ENCODE results near the gene ZNF880. TPM values are rescaled to one million over a fixed set of nuclear protein-coding genes. Genes with fewer than 3 reads are reported as not detected.
A peak's percentile ranks its signal among the peaks of the same experiment; 100 is the strongest.

ZNF880 gene
- total RNA-seq, 4 donors from 2014 or later, result 15.2 to 19.7 (median 15.7) TPM

DNA sequence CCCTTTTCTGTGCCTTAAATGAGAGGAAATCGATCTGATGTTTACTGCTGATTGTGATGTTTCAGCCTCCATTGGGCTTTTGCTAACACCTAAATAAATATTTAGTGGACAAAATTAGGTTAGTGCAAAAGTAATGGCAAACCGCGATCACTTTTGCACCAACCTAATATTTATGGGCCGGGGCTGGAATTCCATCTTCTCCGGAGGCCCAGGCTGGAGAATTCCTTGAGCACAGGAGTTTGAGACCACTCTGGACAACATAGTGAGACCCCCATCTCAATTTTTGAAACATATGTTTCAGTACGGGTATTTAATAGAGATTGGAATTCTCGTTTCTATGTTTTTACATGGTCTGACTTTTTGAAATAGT lies 603 bp downstream of the ZNF880 start:
- TF ChIP-seq CTCF (IDR thresholded peaks at IDR 0.05) (no peak), POLR2A (IDR thresholded peaks at IDR 0.05) (no peak)
- intact Hi-C loops (cut with DNase I; ENCODE audit: low total_unique reads), result no loop called here
- WGBS, 2 donors, result 36 to 38% methylated on average over 7 of the region's 7 CpGs
- peak overlapping the region; percentile 79 for H3K4me3 ChIP-seq (ENCODE audit: low read depth, poor library complexity, severe bottlenecking)
- no peak for DNase-seq (ENCODE audit: low spot score in 2 of 2)

DNA sequence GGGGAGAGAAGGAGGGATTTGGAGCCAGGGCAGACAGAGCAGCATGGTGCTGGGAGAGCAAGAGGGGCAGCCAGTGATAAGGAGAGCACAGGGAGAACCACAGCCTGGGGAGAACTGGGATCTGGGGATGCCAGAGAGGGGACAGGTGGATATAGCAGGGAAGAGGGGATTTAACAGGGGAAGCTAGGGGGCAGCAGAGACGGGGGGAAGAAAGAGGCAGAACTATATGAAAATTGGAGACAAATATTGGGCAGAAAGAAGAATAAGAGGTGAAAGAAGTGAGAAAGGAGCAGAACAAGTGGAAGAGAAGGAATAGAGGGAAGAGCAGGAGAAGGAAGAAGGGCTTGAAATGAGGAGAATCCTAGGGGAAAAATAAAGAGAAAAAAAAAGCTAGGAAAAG lies 21.4 kb downstream of the ZNF880 start:
- 64 to 77% methylated on average over 1 of the region's 1 CpG for WGBS, 2 donors
- intact Hi-C loops (cut with DNase I; ENCODE audit: low total_unique reads), result no loop called here
- no peak overlapping the region for H3K4me3 ChIP-seq (ENCODE audit: low read depth, poor library complexity, severe bottlenecking)
- no peak for DNase-seq (ENCODE audit: low spot score in 2 of 2)
- TF ChIP-seq POLR2A (IDR thresholded peaks at IDR 0.05) (no peak), CTCF (IDR thresholded peaks at IDR 0.05) (no peak)

DNA sequence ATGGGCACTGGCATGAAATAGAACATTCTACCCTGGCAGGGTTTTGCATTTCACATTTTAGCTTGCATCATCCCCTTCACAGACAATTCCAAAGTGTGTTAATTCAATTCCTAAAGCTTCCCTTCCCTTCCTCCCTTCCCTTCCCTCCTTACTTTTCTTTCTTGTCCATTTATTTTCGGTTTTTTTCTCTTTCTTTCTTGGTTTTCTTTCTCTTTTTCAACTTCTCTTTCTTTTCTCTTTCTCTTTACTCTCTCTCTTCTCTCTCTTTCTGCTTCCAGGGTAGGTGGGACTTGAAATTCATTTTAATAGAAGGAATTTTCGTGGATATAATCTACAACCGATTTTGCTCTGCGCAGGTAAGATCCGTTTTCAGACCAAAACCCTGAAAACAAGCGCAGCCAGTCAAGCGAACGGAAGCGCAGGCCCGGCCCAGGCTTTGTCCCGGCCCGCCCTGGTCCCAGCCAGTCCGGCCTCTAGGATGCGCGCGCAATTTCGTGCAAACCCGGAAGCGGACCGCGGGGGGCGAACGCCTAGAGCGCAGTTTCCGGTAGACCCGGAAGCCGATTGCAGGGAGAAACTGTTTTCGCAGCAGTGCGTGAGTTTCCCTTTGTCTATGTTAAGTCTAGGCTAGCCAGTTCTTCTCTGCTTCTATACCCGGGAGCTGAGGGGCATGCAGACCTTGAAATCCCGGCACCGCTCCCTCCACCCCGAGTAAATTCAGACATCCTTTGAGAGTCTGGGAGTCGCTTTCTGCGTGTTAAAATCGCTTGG lies 27.8 kb downstream of the ZNF880 start, which contains the start of gene ZNF528:
Gene ZNF528 (plus strand): TSS at position 540 of the 771 bp plus-strand sequence. CDS start 4,165 bp downstream, outside the sequence.
- 0 to 1% methylated on average over 36 of the region's 36 CpGs for WGBS, 2 donors

DNA sequence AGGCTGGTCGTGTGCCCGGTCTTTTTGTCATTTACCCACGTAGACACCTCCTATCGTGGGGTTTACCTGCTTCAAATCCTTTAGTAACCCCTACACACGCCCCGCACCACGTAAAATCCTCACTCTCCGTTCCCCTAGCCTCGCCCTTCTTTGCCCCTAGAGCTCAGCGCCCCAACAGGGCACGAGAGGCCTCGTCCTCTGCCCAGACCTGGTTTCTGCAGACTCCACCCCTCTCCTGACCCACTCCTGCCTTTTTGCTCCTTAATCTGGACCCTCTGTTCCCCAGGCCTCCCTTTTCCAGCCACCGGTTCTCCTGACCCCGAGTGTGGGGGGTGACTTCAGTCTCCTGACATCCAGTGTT lies 28.3 kb downstream of the ZNF880 start:
- H3K4me3 ChIP-seq (ENCODE audit: low read depth, poor library complexity, severe bottlenecking), result peak overlapping the region; percentile 69
- DNase-seq (ENCODE audit: low spot score in 2 of 2), result no peak
- intact Hi-C loops (cut with DNase I; ENCODE audit: low total_unique reads), result no loop called here
- 4% methylated on average over 14 of the region's 14 CpGs for WGBS, 2 donors
- no peak for TF ChIP-seq POLR2A (IDR thresholded peaks at IDR 0.05)
- TF ChIP-seq CTCF (IDR thresholded peaks at IDR 0.05), result no peak

More for the DNA sequence above, 27.8 kb downstream of the ZNF880 start, which contains the start of gene ZNF528:
- H3K4me3 ChIP-seq (ENCODE audit: low read depth, poor library complexity, severe bottlenecking), result peak within 1 kb of the TSS; percentile 69
- peak; percentile 94 to 99 for DNase-seq (ENCODE audit: low spot score in 2 of 2)
- intact Hi-C loops (cut with DNase I; ENCODE audit: low total_unique reads), result no loop called here
- TF ChIP-seq POLR2A (IDR thresholded peaks at IDR 0.05) (no peak), CTCF (IDR thresholded peaks at IDR 0.05) (no peak)

DNA sequence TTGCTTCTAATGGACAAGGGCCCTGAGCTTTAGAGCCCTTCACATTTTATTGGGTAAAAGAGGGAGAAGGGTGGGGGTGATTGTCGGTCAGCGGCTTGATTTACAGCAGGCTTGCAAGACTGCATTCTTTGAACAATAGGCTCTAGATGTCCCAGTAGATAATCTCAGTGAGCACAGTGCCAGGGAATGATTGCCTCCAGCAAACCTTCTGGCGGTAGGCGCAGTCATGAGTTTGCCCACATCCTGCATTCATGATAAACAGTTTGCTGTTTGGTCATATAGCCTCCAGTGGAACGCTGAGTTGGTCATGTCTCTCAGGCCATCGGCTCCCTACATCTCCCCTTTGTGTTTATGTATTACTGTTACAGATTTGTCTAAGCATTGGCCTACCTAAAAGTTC lies 40.6 kb downstream of the ZNF880 start:
- no peak for TF ChIP-seq POLR2A (IDR thresholded peaks at IDR 0.05)
- no peak for TF ChIP-seq CTCF (IDR thresholded peaks at IDR 0.05)
- H3K4me3 ChIP-seq (ENCODE audit: low read depth, poor library complexity, severe bottlenecking), result no peak overlapping the region
- intact Hi-C loops (cut with DNase I; ENCODE audit: low total_unique reads), result no loop called here
- 97% methylated on average over 6 of the region's 6 CpGs for WGBS, 2 donors
- no peak for DNase-seq (ENCODE audit: low spot score in 2 of 2)

GRCh38 chr19:52415711-52416110 lies 46.0 kb downstream of the ZNF880 start:
- WGBS, 2 donors, result 92 to 94% methylated on average over 5 of the region's 5 CpGs

More at GRCh38 chr19:52415711-52416110, 46.0 kb downstream of the ZNF880 start:
- intact Hi-C loops (cut with DNase I; ENCODE audit: low total_unique reads), result no loop called here
- no peak overlapping the region for H3K4me3 ChIP-seq (ENCODE audit: low read depth, poor library complexity, severe bottlenecking)
- TF ChIP-seq POLR2A (IDR thresholded peaks at IDR 0.05) (no peak), CTCF (IDR thresholded peaks at IDR 0.05) (no peak)
- no peak for DNase-seq (ENCODE audit: low spot score in 2 of 2)
